Activated CD4-positive, alpha-beta T cell treated with anti-CD3 and anti-CD28 coated beads for 48 hours (primary cell): ENCODE data around the gene ACOT2.
"Not testable (repeated sequence)": the region's sequence is repeated elsewhere in the genome, so short reads cannot be mapped to it uniquely, and the experiment has no call there.

Source experiments
- DNase-seq: peaks from one replicate; pipeline ENCODE4 v3.0.0-alpha.2; 2020

Gene ACOT2

GRCh38 chr14:73569185-73569958, at the start of gene ACOT2:
ACOT2 (plus strand) TSS chr14:73569213; CDS start chr14:73569241, 28 bp downstream.
- DNase-seq = peak; percentile 89

GRCh38 chr14:73521229-73521628, 47.8 kb upstream of the ACOT2 start:
- DNase-seq = no peak

DNA sequence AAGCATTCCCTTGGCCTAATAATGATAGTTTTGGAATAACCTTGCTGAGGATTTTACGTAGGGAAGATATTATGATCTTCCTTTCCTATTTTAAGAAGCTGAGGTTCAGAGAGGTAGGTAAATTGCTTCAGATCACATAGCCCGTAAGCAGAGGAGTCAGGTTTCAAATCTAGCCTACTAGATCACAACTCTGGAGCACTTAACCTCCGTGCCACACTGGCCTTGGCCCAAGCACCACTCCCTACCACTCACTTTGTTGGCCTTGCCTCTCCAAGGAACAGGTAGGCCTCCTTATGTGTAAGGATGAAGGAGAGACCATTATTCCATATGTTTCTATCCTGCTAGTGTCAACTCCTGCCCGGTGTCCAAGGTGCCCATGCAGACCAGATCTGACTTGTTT, 44.5 kb upstream of the ACOT2 start:
- DNase-seq = no peak

DNA sequence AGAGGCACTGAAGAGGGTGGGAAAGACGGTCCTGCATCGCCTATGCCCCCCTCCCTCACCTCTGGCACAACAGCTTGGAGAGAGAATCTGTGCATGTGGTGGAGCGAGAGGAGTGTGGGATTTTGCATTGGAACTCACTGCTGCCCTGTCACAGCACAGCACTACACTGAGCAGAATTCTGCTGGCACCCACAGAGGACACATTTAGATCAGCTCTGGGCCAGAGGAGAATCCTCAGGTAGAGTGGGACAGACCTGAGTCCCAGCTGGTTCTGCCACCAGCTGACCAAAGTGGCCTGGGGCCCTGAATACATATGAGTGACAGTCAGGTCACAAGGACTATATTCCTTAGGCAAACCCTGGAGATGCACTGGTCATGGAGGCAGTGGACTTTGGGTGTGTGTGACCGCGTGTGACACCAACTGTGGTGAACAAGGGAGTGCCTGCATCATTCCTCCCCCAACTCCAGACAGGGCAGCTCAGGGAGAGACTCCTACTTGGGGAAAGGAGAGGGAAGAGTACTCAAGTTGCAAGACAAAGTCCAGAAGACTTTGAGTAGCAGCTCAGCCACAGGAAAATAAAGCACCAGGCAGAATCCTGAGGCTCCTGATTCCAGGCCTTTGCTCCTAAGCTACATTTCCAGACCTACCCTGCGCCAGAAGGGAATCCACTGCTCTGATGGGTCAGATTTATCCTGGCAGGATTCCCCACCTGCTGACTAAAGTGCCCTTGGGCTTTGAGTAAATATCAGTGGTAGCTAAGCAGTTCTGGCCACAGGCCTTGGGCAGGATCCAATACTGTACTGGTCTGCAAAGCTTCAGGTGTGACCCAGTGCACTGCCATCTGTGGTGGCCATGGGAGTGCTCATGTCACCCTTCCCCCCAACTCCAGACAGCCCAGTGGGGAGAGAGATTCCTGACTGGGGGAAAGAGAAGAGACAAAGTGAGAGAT, 42.7 kb upstream of the ACOT2 start:
- DNase-seq = no peak

- not testable (repeated sequence) for DNase-seq
These were observed 39.7 kb upstream of the ACOT2 start for GRCh38 chr14:73529356-73529755.

GRCh38 chr14:73531971-73532370, 37.0 kb upstream of the ACOT2 start:
- DNase-seq = not testable (repeated sequence)

GRCh38 chr14:73537244-73538045, 31.6 kb upstream of the ACOT2 start:
- peak; percentile 29 for DNase-seq

- DNase-seq = peak; percentile 72
These were observed 30.0 kb upstream of the ACOT2 start for GRCh38 chr14:73539017-73539416.

DNA sequence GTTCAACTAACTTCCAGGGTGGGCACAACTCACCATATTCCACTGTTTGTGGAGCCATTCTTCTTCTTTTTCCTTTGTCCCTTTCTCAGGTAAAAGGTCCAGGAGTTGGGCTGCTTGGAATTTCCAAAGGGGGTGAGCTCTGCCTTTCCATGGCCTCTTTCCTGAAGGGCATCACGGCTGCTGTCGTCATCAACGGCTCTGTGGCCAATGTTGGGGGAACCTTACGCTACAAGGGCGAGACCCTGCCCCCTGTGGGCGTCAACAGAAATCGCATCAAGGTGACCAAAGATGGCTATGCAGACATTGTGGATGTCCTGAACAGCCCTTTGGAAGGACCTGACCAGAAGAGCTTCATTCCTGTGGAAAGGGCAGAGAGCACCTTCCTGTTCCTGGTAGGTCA, 26.1 kb upstream of the ACOT2 start:
- peak; percentile 21 for DNase-seq

DNA sequence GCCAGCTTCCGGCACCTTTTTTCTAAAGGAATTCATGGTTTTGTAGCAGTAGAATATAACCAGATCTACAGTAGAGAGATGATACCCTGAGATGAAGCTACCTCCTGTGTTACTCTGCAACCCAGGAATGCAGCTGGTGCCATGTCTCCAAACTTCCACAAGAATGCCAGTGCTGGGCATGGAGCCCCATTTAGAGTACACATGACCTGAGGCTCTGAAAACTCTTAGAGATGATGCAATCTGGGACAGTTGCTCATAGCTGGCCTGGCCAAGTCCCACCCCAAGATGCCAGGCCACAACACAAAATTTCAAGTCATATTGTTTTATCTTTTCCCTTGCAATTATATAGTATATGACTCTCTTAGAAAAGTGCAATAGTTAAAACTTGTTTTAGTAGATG, 23.7 kb upstream of the ACOT2 start:
- not testable (repeated sequence) for DNase-seq

- not testable (repeated sequence) for DNase-seq
These were observed 19.9 kb upstream of the ACOT2 start for GRCh38 chr14:73549097-73549496.

GRCh38 chr14:73549889-73550524, 19.0 kb upstream of the ACOT2 start:
- DNase-seq = not testable (repeated sequence)

- DNase-seq = no peak
These were observed 15.2 kb upstream of the ACOT2 start for GRCh38 chr14:73553845-73554244.

- not testable (repeated sequence) for DNase-seq
These were observed 11.8 kb upstream of the ACOT2 start for GRCh38 chr14:73557201-73557600.

GRCh38 chr14:73558238-73558637, 10.8 kb upstream of the ACOT2 start:
- DNase-seq = not testable (repeated sequence)

DNA sequence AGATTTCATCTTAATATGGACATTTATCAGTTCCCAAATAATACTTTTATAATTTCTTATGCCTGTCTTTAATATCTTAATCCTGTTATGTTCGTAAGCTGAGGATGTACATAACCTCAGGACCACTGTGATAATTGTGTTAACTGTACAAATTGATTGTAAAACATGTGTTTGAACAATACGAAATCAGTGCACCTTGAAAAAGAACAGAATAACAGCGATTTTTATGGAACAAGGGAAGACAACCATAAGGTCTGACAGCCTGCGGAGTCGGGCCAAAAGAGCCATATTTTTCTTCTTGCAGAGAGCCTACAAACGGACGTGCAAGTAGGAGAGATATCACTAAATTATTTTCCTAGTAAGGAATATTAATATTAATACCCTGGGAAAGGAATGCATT, 6.8 kb upstream of the ACOT2 start:
- not testable (repeated sequence) for DNase-seq

- DNase-seq = not testable (repeated sequence)
These were observed 6.3 kb upstream of the ACOT2 start for GRCh38 chr14:73562696-73563095.

DNA sequence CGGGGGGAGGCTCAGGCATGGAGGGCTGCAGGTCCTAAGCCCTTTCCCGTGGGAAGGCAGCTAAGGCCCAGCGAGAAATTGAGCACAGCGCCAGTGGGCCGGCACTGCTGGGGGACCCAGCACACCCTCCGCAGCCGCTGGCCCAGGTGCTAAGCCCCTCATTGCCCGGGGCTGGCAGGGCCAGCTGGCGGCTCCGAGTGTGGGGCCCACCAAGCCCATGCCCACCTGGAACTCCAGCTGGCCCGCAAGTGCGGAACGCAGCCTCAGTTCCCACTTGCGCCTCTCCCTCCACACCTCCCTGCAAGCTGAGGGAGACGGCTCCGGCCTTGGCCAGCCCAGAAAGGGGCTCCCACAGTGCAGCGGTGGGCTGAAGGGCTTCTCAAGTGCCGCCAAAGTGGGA, 2.6 kb upstream of the ACOT2 start:
- DNase-seq = not testable (repeated sequence)

DNA sequence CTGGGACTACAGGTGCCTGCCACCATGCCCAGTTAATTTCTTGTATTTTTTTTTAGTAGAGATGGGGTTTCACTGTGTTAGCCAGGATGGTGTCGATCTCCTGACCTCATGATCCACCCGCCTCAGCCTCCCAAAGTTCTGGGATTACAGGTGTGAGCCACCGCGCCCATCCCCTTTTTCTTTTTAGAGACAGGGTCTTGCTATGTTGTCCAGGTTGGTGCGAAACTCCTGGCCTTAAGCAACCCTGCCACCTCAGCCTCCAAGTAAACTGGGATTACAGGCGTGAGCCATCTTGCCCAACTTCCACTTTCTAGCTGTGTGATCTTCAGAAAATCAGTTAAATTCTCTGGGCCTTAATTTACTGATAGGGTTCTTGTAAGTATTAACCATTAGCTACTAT, 2.1 kb upstream of the ACOT2 start:
- DNase-seq = not testable (repeated sequence)

DNA sequence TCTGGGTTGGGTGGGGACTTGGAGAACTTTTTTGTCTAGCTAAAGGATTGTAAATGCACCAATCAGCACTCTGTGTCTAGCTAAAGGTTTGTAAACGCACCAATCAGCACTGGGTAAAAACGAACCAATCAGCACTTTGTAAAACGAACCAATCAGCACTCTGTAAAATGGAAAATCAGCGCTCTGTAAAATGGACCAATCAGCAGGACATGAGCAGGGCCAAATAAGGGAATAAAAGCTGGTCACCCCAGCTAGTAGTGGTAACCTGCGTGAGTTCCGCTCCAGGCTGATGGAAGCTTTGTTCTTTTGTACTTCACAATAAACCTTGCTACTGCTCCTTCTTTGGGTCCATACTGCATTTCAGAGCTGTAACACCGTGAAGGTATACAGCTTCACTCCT, 1.7 kb upstream of the ACOT2 start:
- peak; percentile 6 for DNase-seq

DNA sequence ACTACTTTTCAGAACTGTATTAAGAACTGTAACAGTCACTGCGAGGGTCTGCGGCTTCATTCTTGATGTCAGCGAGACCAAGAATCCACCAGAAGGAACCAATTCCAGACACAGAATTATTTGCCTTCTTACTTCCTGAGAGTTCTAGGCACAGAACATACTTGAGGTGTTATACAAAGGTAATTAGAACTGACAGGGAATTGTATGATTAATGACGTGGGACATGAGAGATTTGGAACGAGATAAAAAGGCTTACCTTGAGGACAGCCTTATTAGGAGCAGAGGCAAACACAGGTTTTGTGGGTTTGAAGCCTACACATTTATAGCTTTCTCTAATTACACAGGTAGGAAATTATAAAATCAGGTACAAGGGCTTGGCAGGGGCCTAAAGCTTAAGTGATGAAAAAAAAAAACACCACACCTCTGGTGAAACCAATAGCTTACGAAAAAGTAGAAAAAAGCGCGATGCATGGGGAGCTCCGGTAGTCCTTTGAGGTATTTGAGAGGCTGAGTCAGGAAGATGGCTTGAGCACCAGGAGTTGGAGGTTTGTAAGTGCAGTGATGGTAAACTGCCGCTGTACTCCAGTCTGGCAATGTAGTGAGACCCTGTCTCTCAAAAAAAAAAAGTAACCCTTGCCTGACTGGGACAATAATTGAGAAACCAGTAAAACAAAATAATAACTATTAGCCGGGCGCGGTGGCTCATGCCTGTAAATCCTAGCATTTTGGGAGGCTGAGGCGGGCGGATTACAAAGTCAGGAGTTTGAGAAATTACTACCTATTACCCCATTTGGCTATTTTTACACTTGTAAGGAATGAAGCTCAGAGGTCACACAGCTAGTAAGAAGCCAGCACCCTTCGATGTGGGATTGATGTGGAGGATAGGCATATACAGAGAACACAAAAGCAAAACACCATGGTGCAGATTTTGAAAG, 795 bp upstream of the ACOT2 start:
- DNase-seq = peak; percentile 47
